Measurements from ENCODE around the gene BRD1.

DNA sequence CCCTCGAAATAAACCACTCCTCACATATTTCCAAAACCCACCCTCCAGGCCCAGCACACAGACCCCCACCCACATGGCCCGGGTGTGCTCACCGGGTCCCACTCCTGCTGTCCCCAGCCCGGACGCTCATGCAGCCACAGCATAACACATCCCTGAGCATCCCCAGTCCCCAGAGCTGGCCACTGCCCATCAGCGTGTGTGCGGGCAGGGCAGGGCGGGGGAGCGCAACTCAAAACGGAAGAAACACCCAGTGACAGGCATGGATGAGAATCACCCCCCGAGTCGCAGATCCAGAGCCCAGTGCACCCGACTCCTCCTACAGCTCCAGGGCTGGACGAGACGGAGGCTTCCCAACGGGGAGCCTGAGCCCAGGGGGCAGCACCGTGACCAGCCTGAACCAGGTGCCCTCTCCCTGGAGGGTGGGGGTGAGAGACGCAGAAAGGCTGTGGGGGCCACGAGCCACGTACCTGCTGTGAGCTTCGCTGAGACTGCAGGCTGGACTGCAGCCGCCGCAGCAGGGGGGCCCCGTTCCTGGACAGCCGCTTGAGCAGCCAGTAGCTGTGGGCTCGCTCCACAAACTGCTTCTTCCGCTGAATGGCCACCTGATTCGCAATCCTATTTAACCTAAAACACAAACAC is 23.8 kb downstream of the BRD1 start:
- TF ChIP-seq, protein P1, sequence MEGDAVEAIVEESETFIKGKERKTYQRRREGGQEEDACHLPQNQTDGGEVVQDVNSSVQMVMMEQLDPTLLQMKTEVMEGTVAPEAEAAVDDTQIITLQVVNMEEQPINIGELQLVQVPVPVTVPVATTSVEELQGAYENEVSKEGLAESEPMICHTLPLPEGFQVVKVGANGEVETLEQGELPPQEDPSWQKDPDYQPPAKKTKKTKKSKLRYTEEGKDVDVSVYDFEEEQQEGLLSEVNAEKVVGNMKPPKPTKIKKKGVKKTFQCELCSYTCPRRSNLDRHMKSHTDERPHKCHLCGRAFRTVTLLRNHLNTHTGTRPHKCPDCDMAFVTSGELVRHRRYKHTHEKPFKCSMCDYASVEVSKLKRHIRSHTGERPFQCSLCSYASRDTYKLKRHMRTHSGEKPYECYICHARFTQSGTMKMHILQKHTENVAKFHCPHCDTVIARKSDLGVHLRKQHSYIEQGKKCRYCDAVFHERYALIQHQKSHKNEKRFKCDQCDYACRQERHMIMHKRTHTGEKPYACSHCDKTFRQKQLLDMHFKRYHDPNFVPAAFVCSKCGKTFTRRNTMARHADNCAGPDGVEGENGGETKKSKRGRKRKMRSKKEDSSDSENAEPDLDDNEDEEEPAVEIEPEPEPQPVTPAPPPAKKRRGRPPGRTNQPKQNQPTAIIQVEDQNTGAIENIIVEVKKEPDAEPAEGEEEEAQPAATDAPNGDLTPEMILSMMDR (IDR thresholded peaks at IDR 0.05; ENCODE audit: insufficient read depth, low read depth, low read length), result no peak
- no peak for TF ChIP-seq EZH2 (IDR thresholded peaks at IDR 0.05; ENCODE audit: insufficient read depth, low read length)

Data from astrocyte (in vitro differentiated cells and primary cell).